ENCODE results near the gene MDN1. TPM values are rescaled to one million over a fixed set of nuclear protein-coding genes. Genes with fewer than 3 reads are reported as not detected.

MDN1 gene
- total RNA-seq, 1 donor = 21.4 TPM

DNA sequence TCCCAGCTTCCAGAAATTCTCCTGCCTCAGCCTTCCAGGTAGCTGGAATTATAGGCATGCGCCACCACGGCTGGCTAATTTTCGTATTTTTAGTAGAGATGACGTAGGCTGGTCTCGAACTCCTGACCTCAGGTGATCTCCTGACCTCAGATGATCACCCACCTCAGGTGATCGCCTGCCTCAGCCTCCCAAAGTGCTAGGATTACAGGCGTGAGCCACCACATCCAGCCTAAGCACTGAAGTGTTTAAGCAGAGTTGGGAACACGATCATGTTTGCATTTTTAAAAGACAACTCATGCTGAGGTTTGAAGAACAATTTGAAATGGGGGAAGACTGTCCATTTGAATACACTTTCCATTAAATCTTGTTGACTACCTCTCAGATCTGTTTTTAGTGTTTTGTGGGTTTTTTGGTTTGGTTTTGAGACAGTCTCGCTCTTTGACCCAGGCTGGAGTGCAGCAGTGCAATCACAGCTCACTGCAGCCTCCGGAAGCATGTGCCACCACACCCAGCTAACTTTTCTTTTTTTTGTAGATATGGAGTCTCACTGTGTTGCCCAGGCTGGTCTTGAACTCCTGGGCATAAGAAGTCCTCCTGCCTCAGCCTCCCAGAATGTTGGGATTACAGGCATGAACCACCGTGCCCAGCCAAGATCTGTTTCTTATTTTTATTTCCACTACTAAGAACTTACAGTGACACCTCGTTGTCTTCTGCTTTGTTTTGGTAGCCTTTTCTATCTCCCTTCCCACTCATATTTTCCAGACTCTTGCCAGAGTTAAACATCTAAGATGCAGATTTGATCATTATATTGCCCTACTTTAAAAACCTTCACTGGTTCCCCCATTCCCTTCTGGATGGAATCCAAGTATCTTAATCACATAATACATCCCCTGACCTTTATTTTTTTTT lies 15.5 kb upstream of the MDN1 start:
- DNase-seq (ENCODE audit: insufficient read length, low spot score, missing footprints) = no peak
- no peak overlapping the region for H3K27ac ChIP-seq (ENCODE audit: low read depth, low read length)
- no peaks in the 10 kb centered on the region for H4K20me1 ChIP-seq (ENCODE audit: insufficient read depth, low read length)
- H2AFZ ChIP-seq (ENCODE audit: low read length) = no peak overlapping the region
- H3K79me2 ChIP-seq (ENCODE audit: insufficient read depth, low read length) = peaks cover 60% of the 10 kb centered on the region
- H3K4me2 ChIP-seq (ENCODE audit: insufficient read depth, low read length) = no peak overlapping the region
- H3K27me3 ChIP-seq (ENCODE audit: insufficient read depth, low read length) = no peaks in the 10 kb centered on the region
- no peaks in the 10 kb centered on the region for H3K9me3 ChIP-seq (ENCODE audit: low read depth, low read length)
- no peak overlapping the region for H3K4me3 ChIP-seq (ENCODE audit: insufficient read depth, low read length)
- TF ChIP-seq, protein P1, sequence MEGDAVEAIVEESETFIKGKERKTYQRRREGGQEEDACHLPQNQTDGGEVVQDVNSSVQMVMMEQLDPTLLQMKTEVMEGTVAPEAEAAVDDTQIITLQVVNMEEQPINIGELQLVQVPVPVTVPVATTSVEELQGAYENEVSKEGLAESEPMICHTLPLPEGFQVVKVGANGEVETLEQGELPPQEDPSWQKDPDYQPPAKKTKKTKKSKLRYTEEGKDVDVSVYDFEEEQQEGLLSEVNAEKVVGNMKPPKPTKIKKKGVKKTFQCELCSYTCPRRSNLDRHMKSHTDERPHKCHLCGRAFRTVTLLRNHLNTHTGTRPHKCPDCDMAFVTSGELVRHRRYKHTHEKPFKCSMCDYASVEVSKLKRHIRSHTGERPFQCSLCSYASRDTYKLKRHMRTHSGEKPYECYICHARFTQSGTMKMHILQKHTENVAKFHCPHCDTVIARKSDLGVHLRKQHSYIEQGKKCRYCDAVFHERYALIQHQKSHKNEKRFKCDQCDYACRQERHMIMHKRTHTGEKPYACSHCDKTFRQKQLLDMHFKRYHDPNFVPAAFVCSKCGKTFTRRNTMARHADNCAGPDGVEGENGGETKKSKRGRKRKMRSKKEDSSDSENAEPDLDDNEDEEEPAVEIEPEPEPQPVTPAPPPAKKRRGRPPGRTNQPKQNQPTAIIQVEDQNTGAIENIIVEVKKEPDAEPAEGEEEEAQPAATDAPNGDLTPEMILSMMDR (IDR thresholded peaks at IDR 0.05; ENCODE audit: extremely low read depth, low read depth, low read length) = no peak
- H3K4me1 ChIP-seq (ENCODE audit: insufficient read depth, low read length) = peaks cover 7% of the 10 kb centered on the region
- H3K36me3 ChIP-seq (ENCODE audit: insufficient read depth, low read length) = peaks cover 12% of the 10 kb centered on the region

DNA sequence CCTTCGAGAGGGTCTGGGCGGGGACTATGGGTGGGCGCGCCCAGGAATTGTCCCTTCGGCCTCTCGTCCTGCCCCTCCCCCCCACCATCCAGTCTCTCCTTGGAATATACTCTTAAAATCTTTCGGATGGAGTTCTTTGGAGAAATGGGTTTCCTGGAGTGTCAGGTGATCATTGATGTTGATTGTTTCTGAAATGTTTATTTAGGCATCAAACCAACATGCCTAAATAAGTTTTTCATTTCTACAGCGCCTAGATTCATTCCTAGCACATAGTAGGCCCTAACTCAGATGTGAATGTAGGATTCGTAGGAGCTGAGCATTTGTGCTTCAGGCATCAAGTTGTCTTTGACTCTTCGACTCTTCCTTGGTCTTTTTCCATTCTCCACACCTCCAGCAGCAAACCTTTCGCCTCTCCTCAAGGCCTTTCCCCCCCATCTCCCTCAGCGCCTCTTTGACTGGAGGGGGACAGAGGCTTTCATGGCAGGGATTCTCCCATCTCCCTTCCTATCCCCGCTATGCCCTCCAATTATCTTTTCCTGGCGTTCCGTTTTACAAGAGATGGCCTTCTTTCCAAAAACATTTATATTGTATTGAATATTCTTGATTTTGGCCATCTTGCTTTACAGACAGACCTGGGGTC lies 10.7 kb upstream of the MDN1 start:
- H3K4me2 ChIP-seq (ENCODE audit: insufficient read depth, low read length) = peak overlapping the region; percentile 95
- DNase-seq (ENCODE audit: insufficient read length, low spot score, missing footprints) = no peak
- peaks cover 36% of the 10 kb centered on the region for H3K79me2 ChIP-seq (ENCODE audit: insufficient read depth, low read length)

GRCh38 chr6:89829472-89830169 lies 10.0 kb upstream of the MDN1 start, which contains the start of gene CASP8AP2:
TSS of gene CASP8AP2 (plus strand) at chr6:89829880.
- TF ChIP-seq, protein P1 (IDR thresholded peaks at IDR 0.05; ENCODE audit: extremely low read depth, low read depth, low read length) = no peak
- peak; percentile 99 for DNase-seq (ENCODE audit: insufficient read length, low spot score, missing footprints)
- Histone ChIP-seq H4K20me1 (ENCODE audit: insufficient read depth, low read length) (no peaks in the 10 kb centered on the region), H3K4me1 (ENCODE audit: insufficient read depth, low read length) (peaks cover 15% of the 10 kb centered on the region), H3K36me3 (ENCODE audit: insufficient read depth, low read length) (peaks cover 6% of the 10 kb centered on the region), H3K4me2 (ENCODE audit: insufficient read depth, low read length) (peak within 1 kb of the TSS; percentile 100), H3K4me3 (ENCODE audit: insufficient read depth, low read length) (peak within 1 kb of the TSS; percentile 92), H2AFZ (ENCODE audit: low read length) (peak within 1 kb of the TSS; percentile 100), H3K79me2 (ENCODE audit: insufficient read depth, low read length) (peaks cover 31% of the 10 kb centered on the region), H3K9me3 (ENCODE audit: low read depth, low read length) (no peaks in the 10 kb centered on the region), H3K27me3 (ENCODE audit: insufficient read depth, low read length) (no peaks in the 10 kb centered on the region), H3K27ac (ENCODE audit: low read depth, low read length) (peak within 1 kb of the TSS; percentile 68)

More for the DNA sequence above, 10.7 kb upstream of the MDN1 start:
- peaks cover 15% of the 10 kb centered on the region for H3K4me1 ChIP-seq (ENCODE audit: insufficient read depth, low read length)
- peak overlapping the region; percentile 50 for H3K27ac ChIP-seq (ENCODE audit: low read depth, low read length)
- peaks cover 6% of the 10 kb centered on the region for H3K36me3 ChIP-seq (ENCODE audit: insufficient read depth, low read length)
- TF ChIP-seq, protein P1 (IDR thresholded peaks at IDR 0.05; ENCODE audit: extremely low read depth, low read depth, low read length) = no peak
- H3K27me3 ChIP-seq (ENCODE audit: insufficient read depth, low read length) = no peaks in the 10 kb centered on the region
- no peaks in the 10 kb centered on the region for H3K9me3 ChIP-seq (ENCODE audit: low read depth, low read length)
- H2AFZ ChIP-seq (ENCODE audit: low read length) = peak overlapping the region; percentile 92
- peak overlapping the region; percentile 92 for H3K4me3 ChIP-seq (ENCODE audit: insufficient read depth, low read length)
- no peaks in the 10 kb centered on the region for H4K20me1 ChIP-seq (ENCODE audit: insufficient read depth, low read length)

All from osteoblast (primary cell).